22Rv1 (cell line): ENCODE data around the gene CYB561D2.

ENCODE experiments used
- CTCF ChIP-seq: fragments of 450-650 bp; IDR thresholded peaks from 2 replicates; pipeline ENCODE4 v1.5.1; 2017; ENCODE audit warnings: mild to moderate bottlenecking
- ZFX ChIP-seq: fragments of 450-650 bp; IDR thresholded peaks from 2 replicates; pipeline ENCODE4 v1.6.1; 2017; ENCODE audit warnings: antibody characterized with exemption, borderline replicate concordance

GRCh38 chr3:50364573-50365079 is 14.0 kb downstream of the CYB561D2 start:
- TF ChIP-seq CTCF (no peak), ZFX (no peak)
